Stimulated activated CD4-positive, alpha-beta T cell treated with anti-CD3 and anti-CD28 coated beads, Interleukin-15, amount 100 ng/mL, for 48 hours (primary cell): ENCODE data around the gene MYBPC2.

Experiments used
- DNase-seq, 2 donors: peaks; one replicate each; pipeline ENCODE4 v3.0.0-alpha.2; 2020; ENCODE audit warnings: low read depth in 2 of 2

The MYBPC2 gene

DNA sequence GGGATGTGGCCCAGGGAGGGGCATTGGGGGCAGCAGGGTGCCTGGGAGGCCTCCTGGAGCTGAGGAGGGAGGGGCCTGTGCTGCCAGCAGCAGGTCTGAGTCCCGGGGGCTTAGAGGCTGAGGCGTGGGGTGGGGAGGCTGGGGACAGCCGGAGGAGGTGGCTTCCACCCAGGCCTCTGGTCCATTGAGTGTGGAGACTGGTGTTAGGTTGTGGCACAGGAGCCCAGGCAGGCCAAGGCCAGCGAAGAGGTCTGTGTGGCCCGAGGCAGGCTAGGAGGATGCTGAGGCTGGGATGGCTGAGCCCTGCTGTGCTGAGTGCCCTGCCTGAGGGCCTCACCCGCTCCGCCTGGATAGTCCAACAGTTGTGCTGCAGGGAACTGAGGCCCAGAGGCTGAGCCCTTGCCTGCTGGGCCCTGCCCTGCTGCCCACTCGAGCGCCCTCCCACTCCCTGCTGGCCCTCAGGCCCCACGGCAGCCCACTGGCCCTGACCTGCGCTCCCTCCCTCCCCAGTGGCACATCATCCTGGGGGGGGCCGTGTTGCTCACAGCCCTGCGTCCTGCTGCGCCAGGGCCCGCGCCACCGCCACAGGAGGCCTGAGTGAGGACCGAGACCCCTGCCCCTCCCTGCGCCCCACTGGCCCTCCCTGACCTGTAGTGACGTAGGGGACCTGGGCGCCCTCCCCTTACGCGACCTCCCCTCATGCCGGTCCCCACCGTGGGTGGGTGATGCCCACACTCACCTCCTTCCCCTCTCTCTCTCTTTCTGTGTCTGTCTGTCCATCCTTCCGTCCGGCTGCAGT lies 48.9 kb downstream of the MYBPC2 start:
- DNase-seq: no peak

GRCh38 chr19:50482271-50482855 lies 49.7 kb downstream of the MYBPC2 start:
- DNase-seq: no peak

- no peak for DNase-seq
Measured at GRCh38 chr19:50482916-50483315, 50.2 kb downstream of the MYBPC2 start.

DNA sequence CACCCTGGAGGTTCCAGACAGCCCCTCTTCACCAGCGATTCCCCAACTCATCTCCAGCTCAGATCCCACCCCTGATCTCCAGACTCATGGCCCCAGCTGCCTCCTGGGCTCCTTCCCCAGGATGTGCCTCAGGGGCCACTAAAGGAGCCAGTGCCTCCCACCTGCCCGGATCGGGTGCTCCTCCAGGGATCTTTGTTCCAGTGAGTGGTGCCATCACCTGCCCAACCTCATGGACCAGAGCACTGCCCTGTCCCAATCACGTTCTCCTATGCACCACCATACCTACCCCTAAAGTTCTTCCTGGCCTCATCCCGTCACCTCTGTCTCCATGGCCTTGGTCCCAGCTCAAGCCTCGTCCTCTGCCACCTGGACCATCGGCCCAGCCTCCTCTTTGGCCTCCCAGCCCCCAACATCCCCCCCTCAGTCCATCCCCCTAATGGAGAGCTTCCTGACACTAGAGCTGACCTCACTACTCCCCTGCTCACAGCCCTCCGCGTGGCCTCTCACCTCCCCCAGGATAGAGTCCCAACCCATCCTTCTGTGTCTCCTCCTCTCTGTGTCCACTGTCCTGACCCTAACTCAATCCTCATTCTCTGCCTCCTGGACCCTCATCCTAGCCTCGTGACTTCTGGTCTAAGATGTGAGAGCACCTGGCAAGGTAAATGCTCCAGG lies 52.7 kb downstream of the MYBPC2 start:
- DNase-seq: no peak

GRCh38 chr19:50486823-50487515 lies 54.3 kb downstream of the MYBPC2 start:
- peak; percentile 68 to 76 for DNase-seq

- DNase-seq: no peak
Measured at GRCh38 chr19:50488389-50489194, 55.9 kb downstream of the MYBPC2 start.

DNA sequence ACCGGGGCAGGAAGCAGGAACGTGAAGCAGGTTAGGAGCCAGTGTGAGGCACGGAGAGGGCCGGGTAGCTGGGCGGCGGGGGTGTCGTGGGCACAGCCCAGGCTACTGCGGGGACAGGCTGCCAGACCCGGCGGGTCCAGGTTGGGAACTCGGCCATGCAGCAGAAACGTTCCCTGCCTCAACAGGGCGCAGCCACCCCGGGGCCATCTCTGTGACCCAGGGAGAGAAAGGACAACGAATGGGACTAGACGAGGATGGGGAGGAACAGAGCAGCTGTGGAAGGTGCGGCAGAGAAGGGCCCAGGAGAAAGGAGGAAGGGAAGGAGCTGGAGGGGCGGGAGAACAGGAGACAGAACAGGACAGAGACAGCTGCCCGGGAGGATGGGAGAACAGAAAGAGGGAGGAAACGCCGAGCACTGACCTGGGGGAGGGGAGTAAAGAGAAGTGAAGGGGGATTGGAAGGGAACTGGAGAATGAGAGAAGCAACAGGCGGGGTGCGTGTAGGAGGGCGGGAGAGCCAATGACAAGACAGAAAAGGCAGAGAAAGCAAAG lies 56.8 kb downstream of the MYBPC2 start:
- DNase-seq: no peak

DNA sequence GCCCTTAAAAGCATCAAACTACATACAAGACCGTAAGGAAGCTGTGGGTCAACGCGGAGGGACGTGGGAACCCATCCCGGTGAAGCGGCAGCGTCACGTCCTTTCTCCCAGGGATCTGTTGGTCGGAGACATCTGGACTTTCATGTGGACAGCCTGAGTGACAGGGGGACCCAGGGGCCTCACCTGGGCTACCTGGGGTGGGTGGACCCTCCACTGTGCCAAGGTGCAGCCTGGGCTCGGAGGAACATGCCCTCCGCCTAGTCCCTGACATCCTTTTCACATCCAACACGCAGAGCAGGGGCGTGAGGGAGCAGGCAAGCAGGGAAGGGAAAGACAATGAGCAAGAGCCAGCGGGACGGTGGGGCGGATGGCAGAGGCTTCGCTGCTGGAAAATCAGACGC lies 57.7 kb downstream of the MYBPC2 start:
- no peak for DNase-seq

- DNase-seq: no peak
Measured at GRCh38 chr19:50490991-50491472, 58.3 kb downstream of the MYBPC2 start.

DNA sequence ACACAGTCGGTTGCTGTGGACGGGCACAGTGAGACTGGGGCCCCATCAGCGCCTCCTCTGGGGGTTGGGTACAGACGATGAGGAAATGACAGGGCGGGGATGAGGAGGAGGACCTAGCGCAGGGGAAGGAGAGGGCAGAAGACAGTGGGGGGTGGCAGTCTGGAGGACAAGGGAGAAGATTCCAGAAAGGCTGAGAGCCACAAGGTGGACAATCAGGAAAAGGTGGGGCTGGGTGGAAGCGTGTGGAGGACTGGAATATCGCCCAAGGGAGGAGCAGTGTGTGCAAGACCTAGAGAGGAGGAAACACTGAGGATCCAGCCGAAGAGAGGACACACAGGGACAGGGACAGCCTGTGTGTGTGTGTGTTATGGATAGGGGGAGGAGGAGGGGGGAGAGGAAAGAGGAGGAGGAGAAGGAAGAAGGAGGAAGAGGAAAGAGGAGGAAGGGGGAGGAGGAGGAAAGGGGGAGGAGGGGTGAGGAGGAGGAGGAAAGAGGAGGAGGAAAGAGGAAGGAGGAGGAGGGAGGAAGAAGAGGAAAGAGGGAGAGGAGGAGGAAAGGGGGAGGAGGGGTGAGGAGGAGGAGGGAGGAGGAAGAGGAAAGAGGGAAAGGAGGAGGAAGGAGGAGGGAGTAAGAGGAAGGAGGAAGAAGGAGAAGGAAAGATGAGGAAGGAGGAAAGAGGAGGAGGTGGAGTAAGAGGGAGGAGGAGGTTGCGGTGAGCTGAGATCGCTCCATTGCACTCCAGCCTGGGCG lies 59.8 kb downstream of the MYBPC2 start:
- DNase-seq: peak in 1 of 2 donors; percentile 43

DNA sequence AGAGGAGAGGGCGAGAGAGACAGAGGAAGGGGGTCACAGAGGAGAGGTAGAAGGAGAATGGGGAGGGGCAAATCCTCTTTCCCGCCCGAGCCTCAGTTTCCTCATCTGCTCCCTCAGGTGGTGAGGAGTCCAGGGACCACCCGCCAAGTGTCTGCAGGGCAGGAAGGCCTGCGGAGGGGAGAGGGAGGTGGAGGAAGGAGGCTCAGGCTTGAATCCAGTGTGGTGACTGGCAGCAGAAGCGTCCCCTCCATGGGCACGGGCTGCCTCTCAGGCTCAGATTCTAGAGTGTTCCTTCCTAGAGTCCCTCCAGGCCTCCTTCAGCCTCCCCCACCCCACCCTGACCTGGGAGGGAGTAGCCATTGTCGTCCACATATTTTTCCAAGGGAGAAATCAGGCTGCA lies 60.5 kb downstream of the MYBPC2 start:
- no peak for DNase-seq

- DNase-seq: no peak
Measured at GRCh38 chr19:50494186-50495019, 61.7 kb downstream of the MYBPC2 start.

DNA sequence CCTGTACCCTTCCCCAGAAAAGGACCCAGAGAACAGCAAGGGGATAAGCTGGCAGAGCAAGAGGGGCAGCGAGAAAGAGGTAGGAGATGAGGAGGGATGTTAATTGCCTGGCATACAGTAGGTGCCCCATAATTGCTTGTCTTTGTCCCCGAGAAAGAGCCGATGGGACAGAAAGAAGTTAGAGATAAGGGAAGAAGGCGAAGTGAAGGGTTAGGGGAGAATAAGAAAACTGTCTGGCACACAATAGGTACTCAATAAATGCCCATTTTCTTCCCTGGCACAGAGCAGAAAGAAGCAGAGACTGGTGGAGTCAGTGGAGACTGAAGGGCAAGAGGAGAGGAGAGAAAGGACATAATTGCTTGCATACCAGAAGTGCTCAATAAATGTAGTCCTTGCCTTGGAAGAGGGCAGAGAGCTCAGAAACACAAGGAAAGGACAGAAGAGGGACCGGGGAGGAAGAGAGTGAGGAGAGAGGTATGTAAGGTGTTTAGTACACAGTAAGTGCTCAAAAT lies 62.4 kb downstream of the MYBPC2 start:
- no peak for DNase-seq

- DNase-seq: no peak
Measured at GRCh38 chr19:50496189-50497021, 63.7 kb downstream of the MYBPC2 start.

DNA sequence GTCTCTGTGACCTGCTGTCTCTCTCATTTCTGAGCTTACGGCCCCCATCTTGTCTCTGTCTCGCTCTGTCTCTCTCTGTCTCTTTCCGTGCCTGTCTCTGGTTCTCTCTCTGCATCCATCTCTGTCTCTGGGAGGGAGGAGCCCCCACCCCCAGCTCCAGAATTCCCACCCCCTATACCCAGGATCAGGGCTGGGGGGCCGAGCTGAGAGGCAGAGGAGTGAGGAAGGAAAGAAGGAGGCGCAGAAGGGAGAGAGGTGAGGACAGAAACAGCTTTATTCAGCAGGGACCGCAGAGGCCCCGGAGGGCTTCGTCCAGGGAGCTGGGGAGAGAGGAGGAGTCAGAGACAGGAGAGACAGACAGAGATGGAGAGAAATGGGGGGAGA lies 64.3 kb downstream of the MYBPC2 start:
- DNase-seq: no peak

DNA sequence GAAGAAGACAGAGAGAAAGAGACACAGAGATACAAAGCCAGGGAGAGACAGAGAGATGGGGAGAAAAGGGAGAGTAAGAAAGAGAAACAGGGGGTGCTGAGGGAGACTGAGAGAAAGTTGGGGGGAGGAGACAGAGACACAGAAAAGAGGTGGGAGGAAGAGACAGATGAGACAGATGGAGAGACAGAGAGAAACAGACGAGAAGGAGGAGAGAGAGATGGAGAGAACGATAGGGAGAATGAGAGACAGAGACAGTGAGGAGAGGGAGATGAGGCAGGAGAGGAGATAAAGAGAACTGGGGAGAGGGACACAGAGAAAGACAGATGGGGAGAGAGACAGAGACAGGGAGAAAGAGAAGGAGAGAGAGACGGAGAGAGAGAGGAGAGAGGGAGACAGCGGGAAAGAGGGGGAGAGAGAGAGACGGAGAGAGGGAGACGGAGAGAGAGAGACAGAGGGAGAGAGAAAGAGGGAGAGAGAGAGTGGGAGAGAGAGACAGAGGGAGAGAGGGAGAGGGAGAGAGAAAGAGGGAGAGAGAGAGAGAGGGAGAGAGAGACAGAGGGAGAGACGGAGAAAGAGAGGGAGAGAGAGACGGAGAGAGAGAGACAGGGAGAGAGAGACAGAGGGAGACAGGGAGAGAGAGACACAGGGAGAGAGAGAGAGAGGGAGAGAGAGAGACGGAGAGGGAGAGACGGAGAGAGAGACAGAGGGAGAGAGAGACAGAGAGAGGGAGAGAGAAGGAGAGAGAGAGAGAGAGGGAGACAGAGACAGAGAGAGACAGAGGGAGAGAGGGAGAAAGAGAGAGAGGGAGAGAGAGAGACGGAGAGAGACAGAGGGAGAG lies 65.7 kb downstream of the MYBPC2 start:
- DNase-seq: no peak

DNA sequence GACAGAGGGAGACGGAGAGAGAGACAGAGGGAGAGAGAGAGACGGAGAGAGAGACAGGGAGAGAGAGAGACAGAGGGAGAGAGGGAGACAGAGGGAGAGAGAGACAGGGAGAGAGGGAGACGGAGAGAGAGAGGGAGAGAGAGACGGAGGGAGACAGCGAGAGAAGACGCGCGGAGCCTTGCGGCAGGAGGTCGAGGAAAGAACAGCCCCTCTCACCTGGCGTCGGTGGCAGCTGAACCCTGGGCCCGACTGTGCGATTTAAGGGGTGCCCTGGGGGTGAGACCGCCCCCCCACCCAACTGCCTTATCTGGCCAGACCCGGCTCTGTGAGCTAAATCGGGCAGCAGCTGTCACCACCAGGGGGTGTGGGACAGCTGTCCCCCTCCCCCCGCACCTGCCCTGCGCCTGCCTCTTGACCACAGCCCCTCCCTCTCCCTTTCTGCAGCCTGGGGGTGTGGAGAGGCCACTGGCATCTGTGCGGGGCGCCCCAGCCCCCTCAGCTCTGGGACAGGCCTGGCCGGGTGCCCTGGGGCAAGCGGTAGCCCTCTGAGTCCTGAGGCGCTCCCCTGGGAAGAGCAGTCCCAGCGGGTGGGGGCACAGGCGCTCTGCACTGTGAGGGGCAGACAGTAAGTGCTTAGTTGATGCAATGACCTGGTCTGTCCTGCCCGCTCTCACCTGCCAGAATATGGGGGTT lies 67.5 kb downstream of the MYBPC2 start:
- DNase-seq: no peak
